Right forelimb (tissue), 1 donor: ENCODE measurements around the gene CADM2.
"Not testable (repeated sequence)": the region's sequence is repeated elsewhere in the genome, so short reads cannot be mapped to it uniquely, and the experiment has no call there.

ENCODE experiments used
- DNase-seq: peaks from one replicate; pipeline ENCODE4 v3.0.0-alpha.2; 2018

The CADM2 gene

DNA sequence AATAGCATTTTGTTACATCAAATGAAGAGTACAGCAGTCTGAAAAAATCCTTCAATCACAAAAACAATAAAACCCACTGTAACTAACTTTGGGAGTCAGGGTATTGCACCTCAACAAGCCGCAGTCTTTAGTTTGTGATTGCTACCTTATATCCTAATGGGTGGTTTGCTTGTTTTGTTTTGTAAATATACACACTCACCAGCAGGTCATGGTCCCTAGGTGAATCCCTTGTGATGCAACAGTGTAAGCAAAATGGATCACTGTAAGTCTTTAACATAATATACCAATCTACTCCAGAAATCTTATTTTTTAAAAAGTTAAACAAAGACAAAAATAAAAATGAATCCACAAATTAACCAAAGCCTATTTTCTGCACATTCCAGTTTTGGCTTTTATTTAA, 749.5 kb downstream of the CADM2 start:
- not testable (repeated sequence) for DNase-seq

DNA sequence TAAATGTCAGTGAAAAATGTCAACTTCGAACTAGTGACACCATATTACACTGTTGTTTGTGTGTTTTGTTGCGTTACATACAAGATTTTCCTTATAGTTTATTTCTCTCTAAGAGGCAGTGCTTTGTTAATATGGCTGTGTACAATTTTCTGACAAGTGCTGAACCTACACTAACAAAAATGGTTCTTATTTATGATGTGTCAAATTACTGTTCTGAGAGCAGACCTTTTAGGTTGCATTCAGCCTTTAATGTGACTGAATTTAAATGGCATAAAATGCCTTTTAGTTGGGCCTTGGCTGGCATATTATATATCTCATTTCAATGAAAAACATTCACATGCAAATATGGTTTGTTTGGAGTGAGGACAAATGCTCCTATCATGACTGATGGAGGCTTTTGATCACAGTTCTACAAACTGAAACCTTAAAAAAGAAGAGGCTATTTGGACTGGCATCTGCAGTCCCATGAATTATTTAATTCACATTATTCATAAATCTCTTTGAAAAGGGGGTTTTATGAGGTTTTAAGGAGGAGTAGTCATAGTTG, 750.6 kb downstream of the CADM2 start:
- DNase-seq = no peak

GRCh38 chr3:85710490-85710889, 751.7 kb downstream of the CADM2 start:
- no peak for DNase-seq

- no peak for DNase-seq
Measured at GRCh38 chr3:85721409-85722145, 762.8 kb downstream of the CADM2 start.

- DNase-seq = no peak
Measured at GRCh38 chr3:85725809-85726208, 767.0 kb downstream of the CADM2 start.

- no peak for DNase-seq
Measured at GRCh38 chr3:85726241-85726640, 767.5 kb downstream of the CADM2 start.

GRCh38 chr3:85737846-85738245, 779.1 kb downstream of the CADM2 start:
- no peak for DNase-seq

DNA sequence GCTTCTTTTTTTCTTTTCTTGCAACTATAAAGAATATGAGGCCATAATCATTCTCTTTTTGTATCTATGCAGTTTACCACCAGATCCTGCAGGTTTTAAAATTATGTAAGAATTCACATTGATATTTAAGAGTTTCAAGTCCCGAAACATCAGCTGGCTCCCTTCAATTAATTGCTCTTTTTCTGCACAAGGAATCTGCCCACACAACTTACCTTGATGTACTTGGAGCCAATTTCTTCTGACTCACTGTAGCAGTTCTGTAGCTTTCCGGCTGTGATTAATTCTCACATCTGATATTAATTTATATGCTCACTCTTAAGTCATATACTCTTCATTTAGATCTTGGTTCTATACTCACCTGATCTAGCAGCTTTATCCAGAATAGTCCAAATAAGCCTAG, 781.8 kb downstream of the CADM2 start:
- no peak for DNase-seq

DNA sequence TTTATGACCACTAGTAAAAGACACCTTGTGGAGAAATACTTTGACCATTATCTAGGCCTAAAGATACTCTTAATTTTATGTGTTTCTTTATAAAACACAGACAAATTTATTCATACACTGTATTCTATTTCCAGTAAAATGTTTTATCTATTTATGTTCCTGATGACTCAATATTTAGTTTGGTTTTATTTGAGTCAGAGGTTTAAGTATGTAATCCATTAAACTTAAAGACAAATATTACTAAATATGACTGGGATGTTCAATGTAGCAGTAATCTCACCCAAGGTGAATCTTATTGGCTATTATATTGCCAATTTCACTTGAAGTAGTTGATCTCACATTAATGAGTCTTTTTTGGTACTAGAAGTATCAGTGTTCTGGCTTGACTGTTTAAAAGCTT, 799.7 kb downstream of the CADM2 start:
- DNase-seq = no peak

DNA sequence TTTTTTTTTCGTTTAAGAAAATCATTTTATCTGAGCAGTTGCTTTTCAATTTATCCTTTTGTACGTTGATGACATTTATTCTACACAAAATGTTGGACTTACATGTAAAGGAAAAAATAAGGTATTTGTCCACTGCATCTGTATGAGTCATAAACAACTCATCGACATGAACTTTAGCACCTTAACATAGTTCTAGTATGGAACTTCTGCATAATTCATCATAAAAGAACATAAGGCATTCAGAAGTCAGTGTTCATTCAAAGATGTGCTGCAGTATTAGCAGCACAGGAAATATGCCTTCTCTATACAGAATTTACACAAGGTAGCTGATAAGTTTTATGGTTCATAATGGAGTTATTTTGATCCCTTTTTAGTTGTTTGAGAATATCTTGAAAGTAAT, 801.6 kb downstream of the CADM2 start:
- no peak for DNase-seq

DNA sequence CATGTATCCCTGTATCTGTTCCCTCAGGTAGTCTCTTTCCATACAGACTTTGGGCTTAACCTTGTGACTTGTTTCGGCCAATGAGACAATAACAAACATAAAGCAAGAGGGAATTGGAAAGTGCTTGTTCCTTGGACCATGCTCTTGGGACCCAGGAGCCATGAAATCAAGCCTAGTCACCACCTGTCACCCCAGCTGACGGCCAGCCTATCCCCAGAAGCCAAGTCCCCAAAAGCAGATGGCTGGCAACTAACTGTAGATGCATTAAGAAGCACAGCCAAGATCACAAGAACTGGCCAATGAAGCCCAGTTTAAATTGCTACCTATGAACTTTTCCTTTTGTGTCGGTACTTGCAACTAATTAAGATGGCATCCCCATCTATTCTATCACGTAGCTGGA, 822.0 kb downstream of the CADM2 start:
- no peak for DNase-seq

- DNase-seq = no peak
Measured at GRCh38 chr3:85781806-85782205, 823.0 kb downstream of the CADM2 start.

DNA sequence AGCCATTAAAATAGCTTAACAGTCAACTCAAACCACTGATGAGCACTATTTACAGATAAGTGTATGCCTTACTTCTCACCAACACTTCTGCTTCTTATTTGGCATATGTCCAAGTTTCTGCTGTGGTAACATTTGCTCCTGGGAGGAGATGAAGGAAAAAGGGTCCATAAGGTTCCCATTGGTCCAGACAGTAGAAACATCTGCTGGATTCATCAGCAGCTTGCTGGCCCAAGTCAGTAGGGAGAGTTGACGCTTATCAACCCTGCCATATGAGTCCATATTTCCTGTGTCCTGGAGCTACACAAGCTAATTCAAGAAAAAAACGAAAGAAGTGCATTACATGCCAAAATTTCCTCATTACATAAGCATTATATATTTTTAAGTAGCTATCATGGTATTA, 824.5 kb downstream of the CADM2 start:
- no peak for DNase-seq

- DNase-seq = no peak
Measured at GRCh38 chr3:85785766-85786165, 827.0 kb downstream of the CADM2 start.

GRCh38 chr3:85790445-85791030, 831.7 kb downstream of the CADM2 start:
- DNase-seq = no peak

- DNase-seq = no peak
Measured at GRCh38 chr3:85796140-85796539, 837.4 kb downstream of the CADM2 start.

DNA sequence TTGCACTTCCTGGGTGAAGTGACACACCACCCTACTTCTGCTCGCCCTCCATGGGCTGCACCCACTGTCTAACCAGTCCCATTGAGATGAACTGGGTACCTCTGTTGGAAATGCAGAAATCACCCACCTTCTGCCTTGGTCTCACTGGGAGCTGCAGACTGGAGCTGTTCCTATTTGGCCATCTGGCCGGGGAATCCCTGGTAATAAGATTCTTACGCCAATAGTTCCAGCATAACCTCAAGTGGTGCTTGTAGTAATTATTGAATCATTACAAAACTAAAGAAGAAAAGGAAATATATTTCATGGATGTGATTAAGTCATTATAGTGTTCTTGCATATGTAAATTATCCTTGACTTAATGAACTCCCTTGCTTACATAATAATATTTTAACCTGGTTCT, 841.9 kb downstream of the CADM2 start:
- DNase-seq = no peak

DNA sequence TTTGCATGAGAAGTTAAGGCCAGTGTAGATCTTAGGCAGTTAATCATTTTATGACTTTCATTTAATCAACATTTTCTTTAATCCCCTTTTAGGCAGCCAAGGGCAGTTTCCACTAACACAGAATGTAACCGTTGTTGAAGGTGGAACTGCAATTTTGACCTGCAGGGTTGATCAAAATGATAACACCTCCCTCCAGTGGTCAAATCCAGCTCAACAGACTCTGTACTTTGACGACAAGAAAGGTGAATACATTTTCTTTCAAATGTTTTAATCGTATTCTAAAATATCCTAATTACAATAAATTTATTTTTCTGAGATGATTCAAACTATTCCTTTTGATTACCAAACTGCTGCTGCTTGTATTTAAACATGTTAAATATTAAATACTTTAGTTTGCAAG, 843.2 kb downstream of the CADM2 start:
- DNase-seq = no peak

DNA sequence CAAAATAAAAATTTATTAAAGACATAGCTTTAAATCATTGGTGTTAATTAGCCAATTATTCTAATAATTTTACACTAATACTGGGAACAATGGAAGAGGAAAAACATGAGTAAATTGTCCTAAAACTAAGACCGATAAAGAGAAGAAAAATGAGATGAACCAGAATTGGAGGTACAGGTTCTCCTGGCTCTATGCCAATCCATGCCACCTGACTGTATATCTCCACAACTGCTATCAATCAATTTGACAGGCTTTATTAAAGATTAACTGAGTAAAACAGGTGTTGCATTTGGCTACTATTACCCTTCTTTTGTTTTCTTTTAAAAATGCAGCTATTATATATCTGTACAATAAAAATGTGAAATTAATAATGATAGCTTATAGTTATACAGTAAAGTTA, 850.0 kb downstream of the CADM2 start:
- no peak for DNase-seq

DNA sequence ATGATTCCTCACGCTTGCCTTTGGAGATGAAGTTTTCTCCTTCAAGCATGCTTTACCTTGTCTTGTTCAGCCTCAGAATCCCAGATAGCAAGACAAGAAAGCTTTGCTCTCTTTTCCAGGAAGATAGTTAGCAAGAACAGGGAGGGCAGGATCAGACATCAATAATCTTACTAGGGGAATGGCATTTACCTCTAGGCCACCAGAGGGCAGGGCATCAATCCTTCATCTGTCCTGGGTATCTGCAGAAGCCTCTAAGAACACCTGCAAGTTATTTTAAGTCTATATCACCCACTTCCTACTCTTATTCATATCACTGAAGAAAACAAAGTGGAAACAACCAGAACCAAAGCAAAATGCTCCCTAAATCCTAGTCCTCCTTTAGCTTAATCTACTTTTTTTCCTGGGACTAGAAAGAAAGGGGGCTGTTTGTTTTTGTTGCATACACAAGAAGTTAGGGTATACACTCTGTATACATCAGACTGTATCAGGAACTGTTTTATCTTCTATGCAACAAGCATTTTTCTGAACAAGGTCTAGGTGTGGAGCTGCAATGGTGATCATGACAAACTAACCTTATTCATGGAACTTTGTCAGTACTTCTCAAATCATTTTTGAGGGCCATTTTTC, 862.5 kb downstream of the CADM2 start:
- no peak for DNase-seq

DNA sequence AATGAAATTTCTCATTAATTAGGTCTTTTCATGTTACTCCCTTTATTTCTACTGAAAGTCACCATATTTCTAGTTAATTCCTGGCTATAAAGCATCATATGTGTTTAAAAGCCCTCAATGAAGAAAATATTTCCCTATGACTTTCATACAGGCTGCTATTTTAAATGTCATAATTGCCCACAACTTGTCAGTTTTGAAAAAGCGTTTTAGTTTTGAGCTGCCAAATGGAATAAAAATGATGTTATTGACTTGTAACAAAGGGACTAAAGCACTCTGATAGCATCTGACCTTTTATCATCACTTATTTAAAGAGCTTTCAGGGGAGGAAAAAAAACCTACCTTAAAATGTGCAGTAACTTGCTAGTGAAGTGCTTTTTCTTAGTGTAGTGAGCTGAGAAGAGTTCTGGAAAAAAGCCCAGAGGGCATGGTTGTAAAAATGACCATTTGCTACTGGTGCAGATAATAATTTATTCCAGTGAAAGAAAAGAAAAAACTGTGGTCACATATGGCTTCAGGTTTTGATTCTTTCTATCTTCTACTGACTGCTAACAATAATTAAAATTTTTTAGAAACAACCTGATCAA, 877.2 kb downstream of the CADM2 start:
- no peak for DNase-seq

- no peak for DNase-seq
Measured at GRCh38 chr3:85837402-85837801, 878.6 kb downstream of the CADM2 start.

DNA sequence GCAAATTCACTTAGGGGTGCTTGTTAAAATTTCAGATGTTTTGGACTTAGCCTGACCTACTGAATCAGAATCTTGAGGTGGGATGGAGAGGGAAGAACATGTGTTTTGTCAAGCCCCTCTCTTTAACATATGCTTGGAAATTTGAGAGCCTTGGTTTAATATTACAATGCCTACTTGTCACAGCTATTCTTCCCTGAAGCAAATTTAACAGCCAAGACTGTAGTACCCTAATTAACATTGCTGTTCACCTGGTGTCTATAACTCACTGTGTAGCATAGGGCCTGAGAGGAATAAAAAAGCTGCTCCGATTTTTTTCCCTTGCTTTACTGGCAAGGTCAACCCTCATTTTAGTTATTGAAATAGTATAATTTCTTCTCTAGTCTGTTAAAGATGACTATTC, 880.1 kb downstream of the CADM2 start:
- no peak for DNase-seq

DNA sequence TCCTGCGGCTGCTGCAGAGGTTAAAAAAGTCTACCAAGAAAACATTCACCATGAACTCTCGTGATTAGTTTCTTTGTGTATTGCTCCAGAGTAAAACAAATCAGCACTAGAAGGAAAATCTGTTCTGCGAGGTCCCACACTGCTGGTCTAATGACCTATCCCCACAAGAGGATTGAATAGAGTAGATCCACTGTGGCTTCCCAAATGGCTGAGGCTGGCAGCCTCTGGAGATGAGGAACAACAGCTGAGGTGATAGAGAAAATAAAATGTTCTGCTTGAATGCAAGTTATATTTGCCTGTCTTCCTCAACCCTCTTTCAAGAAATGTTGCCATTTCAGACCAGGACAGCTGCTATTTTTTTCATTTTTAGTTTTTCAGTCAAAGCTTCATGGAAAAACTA, 883.3 kb downstream of the CADM2 start:
- DNase-seq = no peak
